GM18499 (cell line): ENCODE measurements around the gene MRPS22.
"Not testable (repeated sequence)": the region's sequence is repeated elsewhere in the genome, so short reads cannot be mapped to it uniquely, and the experiment has no call there.

Experiments used
- ATAC-seq: cut with Tn5 transposase; IDR thresholded peaks from one replicate; pipeline ENCODE4 v1.9.1; 2021; ENCODE audit warnings: moderate number of reproducible peaks; ENCODE audit not compliant: insufficient read depth, unreplicated experiment

MRPS22 gene

GRCh38 chr3:139329364-139329850 lies 14.4 kb upstream of the MRPS22 start:
- ATAC-seq: peak; percentile 78

- no peak for ATAC-seq
Observed at GRCh38 chr3:139332092-139332491, 11.7 kb upstream of the MRPS22 start.

- not testable (repeated sequence) for ATAC-seq
Observed at GRCh38 chr3:139334675-139335074, 9.1 kb upstream of the MRPS22 start.

GRCh38 chr3:139338405-139338804 lies 5.4 kb upstream of the MRPS22 start:
- no peak for ATAC-seq

- ATAC-seq: no peak
Observed at GRCh38 chr3:139339219-139339906, 4.5 kb upstream of the MRPS22 start.

GRCh38 chr3:139340784-139341183 lies 3.0 kb upstream of the MRPS22 start:
- no peak for ATAC-seq

GRCh38 chr3:139342054-139342453 lies 1.8 kb upstream of the MRPS22 start:
- no peak for ATAC-seq

GRCh38 chr3:139346771-139347170 lies 3.0 kb downstream of the MRPS22 start:
- no peak for ATAC-seq

GRCh38 chr3:139353920-139354556 lies 10.2 kb downstream of the MRPS22 start:
- ATAC-seq: no peak

GRCh38 chr3:139354661-139355060 lies 10.8 kb downstream of the MRPS22 start:
- no peak for ATAC-seq

GRCh38 chr3:139355476-139355875 lies 11.7 kb downstream of the MRPS22 start:
- ATAC-seq: no peak

- no peak for ATAC-seq
Observed at GRCh38 chr3:139355891-139356290, 12.1 kb downstream of the MRPS22 start.

- ATAC-seq: no peak
Observed at GRCh38 chr3:139357899-139358298, 14.1 kb downstream of the MRPS22 start.

- no peak for ATAC-seq
Observed at GRCh38 chr3:139358841-139359562, 15.2 kb downstream of the MRPS22 start.

GRCh38 chr3:139361276-139361675 lies 17.5 kb downstream of the MRPS22 start:
- no peak for ATAC-seq

GRCh38 chr3:139364549-139364948 lies 20.7 kb downstream of the MRPS22 start:
- no peak for ATAC-seq

GRCh38 chr3:139374099-139374498 lies 30.3 kb downstream of the MRPS22 start:
- ATAC-seq: no peak

- ATAC-seq: no peak
Observed at GRCh38 chr3:139377378-139377777, 33.6 kb downstream of the MRPS22 start.

- ATAC-seq: no peak
Observed at GRCh38 chr3:139378587-139379241, 34.9 kb downstream of the MRPS22 start.

- ATAC-seq: no peak
Observed at GRCh38 chr3:139380575-139380974, 36.8 kb downstream of the MRPS22 start.

GRCh38 chr3:139382291-139382690 lies 38.5 kb downstream of the MRPS22 start:
- ATAC-seq: not testable (repeated sequence)
